ENCODE measurements around the gene SLC7A8. TPM values are rescaled to one million over a fixed set of nuclear protein-coding genes. Genes with fewer than 3 reads are reported as not detected.

SLC7A8 gene
- total RNA-seq, 1 donor from 2014 or later = 36.8 TPM

DNA sequence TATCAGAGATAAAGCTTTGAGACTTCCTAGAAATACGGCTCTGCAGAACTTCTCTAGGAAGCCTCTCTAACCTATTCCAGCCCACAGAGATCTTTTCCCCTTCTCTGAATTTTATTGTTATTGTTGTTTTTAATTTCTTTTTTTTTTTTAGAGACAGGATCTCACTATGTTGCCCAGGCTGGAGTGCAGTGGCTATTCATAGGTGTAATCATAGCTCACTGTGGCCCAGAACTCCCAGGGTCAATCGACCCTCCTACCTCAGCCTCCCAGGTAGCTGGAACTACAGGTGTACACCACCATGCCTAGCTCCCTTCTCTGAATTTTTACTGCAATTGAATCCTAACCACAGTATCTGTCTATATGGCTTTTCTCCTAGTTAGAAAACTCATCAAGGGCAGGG lies 19.6 kb downstream of the SLC7A8 start:
- no peaks in the 10 kb centered on the region for H3K27me3 ChIP-seq (ENCODE audit: low read depth)
- intact Hi-C loops (cut with DNase I) = no loop called here
- no peaks in the 10 kb centered on the region for H3K9me3 ChIP-seq
- H3K36me3 ChIP-seq = no peaks in the 10 kb centered on the region
- peaks cover 50% of the 10 kb centered on the region for H3K4me1 ChIP-seq
- ATAC-seq (no peak), DNase-seq (no peak)
- H3K27ac ChIP-seq = peak overlapping the region; percentile 31
- TF ChIP-seq, protein P1, sequence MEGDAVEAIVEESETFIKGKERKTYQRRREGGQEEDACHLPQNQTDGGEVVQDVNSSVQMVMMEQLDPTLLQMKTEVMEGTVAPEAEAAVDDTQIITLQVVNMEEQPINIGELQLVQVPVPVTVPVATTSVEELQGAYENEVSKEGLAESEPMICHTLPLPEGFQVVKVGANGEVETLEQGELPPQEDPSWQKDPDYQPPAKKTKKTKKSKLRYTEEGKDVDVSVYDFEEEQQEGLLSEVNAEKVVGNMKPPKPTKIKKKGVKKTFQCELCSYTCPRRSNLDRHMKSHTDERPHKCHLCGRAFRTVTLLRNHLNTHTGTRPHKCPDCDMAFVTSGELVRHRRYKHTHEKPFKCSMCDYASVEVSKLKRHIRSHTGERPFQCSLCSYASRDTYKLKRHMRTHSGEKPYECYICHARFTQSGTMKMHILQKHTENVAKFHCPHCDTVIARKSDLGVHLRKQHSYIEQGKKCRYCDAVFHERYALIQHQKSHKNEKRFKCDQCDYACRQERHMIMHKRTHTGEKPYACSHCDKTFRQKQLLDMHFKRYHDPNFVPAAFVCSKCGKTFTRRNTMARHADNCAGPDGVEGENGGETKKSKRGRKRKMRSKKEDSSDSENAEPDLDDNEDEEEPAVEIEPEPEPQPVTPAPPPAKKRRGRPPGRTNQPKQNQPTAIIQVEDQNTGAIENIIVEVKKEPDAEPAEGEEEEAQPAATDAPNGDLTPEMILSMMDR (IDR thresholded peaks at IDR 0.05) = no peak
- H3K4me3 ChIP-seq = no peak overlapping the region

DNA sequence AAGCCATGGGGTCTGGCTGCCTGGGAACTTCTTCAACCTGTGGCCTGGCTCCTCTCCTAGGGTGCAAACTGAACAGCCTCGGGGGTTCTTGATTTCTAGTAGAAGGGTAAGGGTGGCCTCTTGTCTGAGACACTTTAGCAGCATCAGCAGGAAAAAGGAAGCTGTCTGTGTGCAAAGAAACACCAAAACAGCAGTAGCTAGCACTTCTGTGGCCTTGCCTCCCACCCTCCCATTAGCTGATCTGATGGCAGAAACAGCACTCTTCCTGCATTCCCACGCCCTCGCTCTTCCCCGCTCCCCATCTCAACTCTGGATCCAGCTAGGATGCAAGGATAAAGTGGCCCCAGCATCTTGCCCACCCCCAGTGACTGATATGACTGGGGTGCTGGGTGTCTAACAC lies 20.7 kb downstream of the SLC7A8 start:
- Histone ChIP-seq H3K27ac (no peak overlapping the region), H3K4me1 (peaks cover 39% of the 10 kb centered on the region), H3K4me3 (no peak overlapping the region), H3K27me3 (ENCODE audit: low read depth) (no peaks in the 10 kb centered on the region), H3K36me3 (no peaks in the 10 kb centered on the region), H3K9me3 (no peaks in the 10 kb centered on the region)
- intact Hi-C loops (cut with DNase I) = no loop called here
- TF ChIP-seq, protein P1 (IDR thresholded peaks at IDR 0.05) = no peak
- no peak for ATAC-seq
- no peak for DNase-seq

DNA sequence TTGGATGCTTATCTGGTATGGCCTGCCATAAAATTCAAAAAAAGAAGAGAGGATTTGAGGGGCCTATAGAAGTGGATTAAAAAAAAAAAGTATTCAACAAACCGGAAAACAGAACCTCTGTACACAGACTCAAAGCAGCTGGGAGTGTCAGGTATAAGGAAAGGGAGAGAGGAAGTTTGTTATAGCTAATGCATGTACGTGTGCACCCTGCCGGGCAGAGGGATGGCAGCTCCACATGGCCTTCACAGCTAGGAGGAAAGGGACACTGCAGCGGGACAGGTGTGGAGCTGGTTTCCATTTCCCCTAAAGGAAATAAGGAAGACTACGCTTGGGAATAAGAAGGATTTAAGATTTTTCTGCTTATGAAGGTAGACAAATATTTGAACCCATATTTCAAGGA lies 21.5 kb downstream of the SLC7A8 start:
- ATAC-seq = no peak
- Histone ChIP-seq H3K4me3 (no peak overlapping the region), H3K36me3 (no peaks in the 10 kb centered on the region), H3K4me1 (peaks cover 31% of the 10 kb centered on the region), H3K9me3 (no peaks in the 10 kb centered on the region), H3K27ac (no peak overlapping the region), H3K27me3 (ENCODE audit: low read depth) (no peaks in the 10 kb centered on the region)
- no peak for DNase-seq
- intact Hi-C loops (cut with DNase I) = no loop called here
- TF ChIP-seq, protein P1 (IDR thresholded peaks at IDR 0.05) = no peak

DNA sequence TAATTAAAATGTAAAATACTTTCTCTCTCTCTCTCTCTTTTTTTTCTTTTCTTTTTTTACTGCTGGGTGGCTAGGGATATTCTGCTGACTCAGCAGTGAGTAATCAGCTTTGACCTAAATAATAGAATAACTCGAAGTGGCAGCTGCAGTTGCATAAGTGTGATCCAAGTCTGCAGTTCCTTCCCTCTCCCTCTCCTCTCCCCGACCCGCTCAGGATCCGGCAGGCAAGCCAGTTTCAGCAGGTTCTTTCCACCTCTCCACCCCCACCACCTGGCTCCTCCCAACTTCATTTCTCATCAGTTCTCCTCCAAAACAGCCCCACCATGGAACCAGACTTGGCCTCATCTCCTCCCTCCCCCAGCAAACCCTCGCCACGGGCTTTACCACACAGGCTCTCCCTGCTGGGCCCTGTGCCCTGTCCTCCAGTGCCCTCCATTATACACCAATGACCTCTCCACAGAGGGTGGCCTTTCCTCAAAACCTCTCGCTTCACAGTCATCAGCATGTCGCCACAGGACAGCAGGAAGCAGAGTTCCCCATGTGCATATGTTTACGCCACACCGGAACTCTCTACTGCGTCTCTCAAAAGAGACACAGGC lies 22.4 kb downstream of the SLC7A8 start:
- intact Hi-C loops (cut with DNase I) = no loop called here
- H3K4me1 ChIP-seq = peaks cover 30% of the 10 kb centered on the region
- peak; percentile 72 for DNase-seq

DNA sequence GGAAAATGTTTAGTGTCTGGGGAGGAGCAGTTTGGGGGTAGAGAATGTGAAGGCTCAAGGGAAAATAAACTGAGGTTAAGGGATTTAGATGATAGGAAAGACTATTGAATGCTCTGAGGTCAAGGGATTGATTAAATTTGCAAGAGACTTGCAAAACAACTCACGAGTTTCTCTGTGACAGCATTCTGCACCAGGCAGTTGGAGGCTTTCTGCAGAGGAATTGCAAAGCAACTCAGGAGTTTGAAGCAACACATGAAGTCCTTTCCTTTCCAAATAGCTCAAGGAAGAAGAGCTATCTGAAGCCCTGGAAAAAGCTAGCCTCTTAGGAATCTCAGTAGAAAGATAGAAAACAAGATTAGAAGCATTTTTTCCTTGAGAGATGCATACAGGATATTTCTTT lies 23.9 kb downstream of the SLC7A8 start:
- Histone ChIP-seq H3K4me1 (peaks cover 45% of the 10 kb centered on the region), H3K27me3 (ENCODE audit: low read depth) (no peaks in the 10 kb centered on the region), H3K4me3 (no peak overlapping the region), H3K9me3 (no peaks in the 10 kb centered on the region), H3K36me3 (no peaks in the 10 kb centered on the region), H3K27ac (no peak overlapping the region)
- no peak for DNase-seq
- no peak for ATAC-seq
- intact Hi-C loops (cut with DNase I) = no loop called here
- TF ChIP-seq, protein P1 (IDR thresholded peaks at IDR 0.05) = no peak

More for the DNA sequence above, 22.4 kb downstream of the SLC7A8 start:
- no peaks in the 10 kb centered on the region for H3K36me3 ChIP-seq
- H3K9me3 ChIP-seq = no peaks in the 10 kb centered on the region
- H3K27ac ChIP-seq = peak overlapping the region; percentile 49
- TF ChIP-seq, protein P1 (IDR thresholded peaks at IDR 0.05) = no peak
- no peaks in the 10 kb centered on the region for H3K27me3 ChIP-seq (ENCODE audit: low read depth)
- H3K4me3 ChIP-seq = no peak overlapping the region
- peak; percentile 76 to 88 for ATAC-seq

Measured in lower lobe of right lung (tissue), 2 donors.